Natural killer cell (primary cell): ENCODE measurements around the gene GNPNAT1. TPM values are rescaled to one million over a fixed set of nuclear protein-coding genes. Genes with fewer than 3 reads are reported as not detected.
"Not testable (repeated sequence)": the region's sequence is repeated elsewhere in the genome, so short reads cannot be mapped to it uniquely, and the experiment has no call there.

Source experiments
- ATAC-seq, 3 donors: fragments of 150-1000 bp in 2 of 3; fragments of 200-7000 bp in 1 of 3; cut with Tn5 transposase; 1 replicate in 1 of 3; 2 replicates in 2 of 3; pipeline ENCODE4 v1.10.0; 2021; ENCODE audit warnings: mild to moderate bottlenecking in 2 of 3, moderate library complexity in 2 of 3
- DNase-seq, 2 donors: peaks; one replicate each; pipeline versions ENCODE4 v3.0.0 to v3.0.0-alpha.2; 2013 to 2021; ENCODE audit warnings: mixed read lengths in 1 of 2
- H3K27ac ChIP-seq: one replicate; pipeline ENCODE4 v1.5.1; 2013; ENCODE audit warnings: mild to moderate bottlenecking, low read length
- H3K27me3 ChIP-seq: one replicate; pipeline ENCODE4 v1.6.1; 2013; ENCODE audit warnings: low read length; ENCODE audit not compliant: control insufficient read depth, insufficient read depth
- H3K36me3 ChIP-seq: one replicate; pipeline ENCODE4 v1.6.1; 2013; ENCODE audit warnings: low read length; ENCODE audit not compliant: control insufficient read depth, insufficient read depth
- H3K4me1 ChIP-seq: one replicate; pipeline ENCODE4 v1.6.1; 2013; ENCODE audit warnings: low read length; ENCODE audit not compliant: control insufficient read depth, insufficient read depth
- H3K4me3 ChIP-seq: one replicate; pipeline ENCODE4 v1.5.1; 2013; ENCODE audit warnings: low read length
- H3K9me3 ChIP-seq: one replicate; pipeline ENCODE4 v1.6.1; 2013; ENCODE audit warnings: low read length; ENCODE audit not compliant: control insufficient read depth, insufficient read depth
- H3K27ac Mint-ChIP-seq, 2 donors: one replicate each; pipeline ENCODE4 v1.8.0; 2022; ENCODE audit warnings: mild to moderate bottlenecking in 2 of 2, mixed read lengths in 2 of 2, moderate library complexity in 1 of 2
- H3K27me3 Mint-ChIP-seq, 2 donors: one replicate each; pipeline ENCODE4 v1.8.0; 2022; ENCODE audit warnings: low read depth in 2 of 2, mixed read lengths in 2 of 2
- H3K36me3 Mint-ChIP-seq: one replicate; pipeline ENCODE4 v1.8.0; 2022; ENCODE audit warnings: mixed read lengths
- H3K4me1 Mint-ChIP-seq, 2 donors: one replicate each; pipeline ENCODE4 v1.8.0; 2022; ENCODE audit warnings: mixed read lengths in 2 of 2
- H3K4me3 Mint-ChIP-seq: one replicate; pipeline ENCODE4 v1.8.0; 2022; ENCODE audit warnings: mild to moderate bottlenecking, moderate library complexity, mixed read lengths
- H3K9me3 Mint-ChIP-seq, 2 donors: one replicate each; pipeline ENCODE4 v1.8.0; 2022; ENCODE audit warnings: mixed read lengths in 2 of 2
- WGBS: methylation state at CpG from one replicate; pipeline ENCODE4 v1.1.7; 2013; ENCODE audit warnings: missing lambda C conversion rate; ENCODE audit not compliant: insufficient coverage; 5-methylcytosine and 5-hydroxymethylcytosine counted together
- intact Hi-C: fragments of 100-400 bp; cut with micrococcal nuclease; formaldehyde crosslinking; loops from one replicate; pipeline ENCODE4 v1.14.2; 2022
- total RNA-seq, 4 donors: library from RNA; stranded (reverse); fragments of 120-200 nt in 1 of 4; gene quantifications; one replicate each; pipeline versions ENCODE4 v1.2.3 to v1.2.4, GENCODE V29; 2013 to 2022
- TF ChIP-seq, protein P1 (sequence below): fragments of 200-600 bp; IDR thresholded peaks from one replicate; pipeline ENCODE4 v1.8.0; 2022; ENCODE audit warnings: antibody characterized with exemption

GNPNAT1 gene
- total RNA-seq, 3 donors from 2014 or later (not counting 1 experiment from before 2014, with no cell fraction given) = 5.6 to 7.5 (median 7.0) TPM

DNA sequence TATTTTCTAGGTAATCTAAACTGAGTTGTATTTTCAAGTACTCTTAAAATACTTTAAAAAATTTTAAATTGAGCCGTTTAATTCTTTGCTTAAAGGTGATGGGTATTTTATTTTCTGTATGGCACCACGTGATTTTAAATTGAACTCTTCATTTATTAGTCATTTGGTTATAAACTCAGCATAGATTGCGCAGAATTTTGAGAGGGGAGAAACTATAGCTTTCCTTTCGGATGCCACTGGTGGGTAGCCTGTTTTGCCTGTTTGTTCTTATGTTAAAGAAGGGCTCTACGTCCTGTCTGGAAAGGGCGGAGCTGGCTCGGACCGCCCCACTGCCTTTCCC, 61.9 kb downstream of the GNPNAT1 start:
- H3K4me3 ChIP-seq = peak overlapping the region; percentile 41
- Mint-ChIP-seq H3K4me1 (peaks cover 24 to 25% of the 10 kb centered on the region in 2 donors), H3K27ac (peak overlapping the region; percentile 83 to 93), H3K27me3 (no peaks in the 10 kb centered on the region), H3K4me3 (peak overlapping the region; percentile 93), H3K9me3 (no peaks in the 10 kb centered on the region), H3K36me3 (peaks cover 5% of the 10 kb centered on the region)
- intact Hi-C loops = no loop called here
- H3K27ac ChIP-seq = peak overlapping the region; percentile 54
- H3K27me3 ChIP-seq = no peaks in the 10 kb centered on the region
- WGBS = 0% methylated on average over 7 of the region's 8 CpGs
- TF ChIP-seq, protein P1, sequence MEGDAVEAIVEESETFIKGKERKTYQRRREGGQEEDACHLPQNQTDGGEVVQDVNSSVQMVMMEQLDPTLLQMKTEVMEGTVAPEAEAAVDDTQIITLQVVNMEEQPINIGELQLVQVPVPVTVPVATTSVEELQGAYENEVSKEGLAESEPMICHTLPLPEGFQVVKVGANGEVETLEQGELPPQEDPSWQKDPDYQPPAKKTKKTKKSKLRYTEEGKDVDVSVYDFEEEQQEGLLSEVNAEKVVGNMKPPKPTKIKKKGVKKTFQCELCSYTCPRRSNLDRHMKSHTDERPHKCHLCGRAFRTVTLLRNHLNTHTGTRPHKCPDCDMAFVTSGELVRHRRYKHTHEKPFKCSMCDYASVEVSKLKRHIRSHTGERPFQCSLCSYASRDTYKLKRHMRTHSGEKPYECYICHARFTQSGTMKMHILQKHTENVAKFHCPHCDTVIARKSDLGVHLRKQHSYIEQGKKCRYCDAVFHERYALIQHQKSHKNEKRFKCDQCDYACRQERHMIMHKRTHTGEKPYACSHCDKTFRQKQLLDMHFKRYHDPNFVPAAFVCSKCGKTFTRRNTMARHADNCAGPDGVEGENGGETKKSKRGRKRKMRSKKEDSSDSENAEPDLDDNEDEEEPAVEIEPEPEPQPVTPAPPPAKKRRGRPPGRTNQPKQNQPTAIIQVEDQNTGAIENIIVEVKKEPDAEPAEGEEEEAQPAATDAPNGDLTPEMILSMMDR = no peak
- peaks cover 27% of the 10 kb centered on the region for H3K36me3 ChIP-seq
- no peaks in the 10 kb centered on the region for H3K9me3 ChIP-seq
- H3K4me1 ChIP-seq = peaks cover 12% of the 10 kb centered on the region
- DNase-seq = no peak
- ATAC-seq = no peak

DNA sequence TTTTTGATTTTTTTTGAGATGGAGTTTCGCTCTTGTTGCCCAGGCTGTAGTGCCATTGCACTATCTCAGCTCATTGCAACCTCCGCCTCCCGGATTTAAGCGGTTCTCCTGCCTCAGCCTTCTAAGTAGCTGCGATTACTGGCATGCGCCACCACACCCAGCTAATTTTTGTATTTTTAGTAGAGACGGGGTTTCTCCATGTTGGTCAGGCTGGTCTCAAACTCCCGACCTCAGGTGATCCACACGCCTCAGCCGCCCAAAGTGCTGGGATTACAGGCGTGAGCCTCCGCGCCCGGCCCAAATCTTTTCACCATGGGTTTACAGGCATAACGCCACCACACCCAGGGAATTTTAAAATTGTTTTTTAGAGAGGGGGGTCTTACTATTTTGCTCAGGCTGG, 62.4 kb downstream of the GNPNAT1 start:
- H3K36me3 Mint-ChIP-seq, intact Hi-C loops, H3K27me3 Mint-ChIP-seq, H3K9me3 ChIP-seq, H3K27ac ChIP-seq, H3K27me3 ChIP-seq, H3K9me3 Mint-ChIP-seq, ATAC-seq, DNase-seq, H3K4me3 Mint-ChIP-seq, H3K4me3 ChIP-seq: not testable (repeated sequence)
- peaks cover 29% of the 10 kb centered on the region for H3K36me3 ChIP-seq
- Mint-ChIP-seq H3K4me1 (peaks cover 19 to 23% of the 10 kb centered on the region in 2 donors), H3K27ac (peak overlapping the region in 1 of 2 donors; percentile 72)
- 94% methylated on average over 14 of the region's 15 CpGs for WGBS
- H3K4me1 ChIP-seq = peaks cover 12% of the 10 kb centered on the region

DNA sequence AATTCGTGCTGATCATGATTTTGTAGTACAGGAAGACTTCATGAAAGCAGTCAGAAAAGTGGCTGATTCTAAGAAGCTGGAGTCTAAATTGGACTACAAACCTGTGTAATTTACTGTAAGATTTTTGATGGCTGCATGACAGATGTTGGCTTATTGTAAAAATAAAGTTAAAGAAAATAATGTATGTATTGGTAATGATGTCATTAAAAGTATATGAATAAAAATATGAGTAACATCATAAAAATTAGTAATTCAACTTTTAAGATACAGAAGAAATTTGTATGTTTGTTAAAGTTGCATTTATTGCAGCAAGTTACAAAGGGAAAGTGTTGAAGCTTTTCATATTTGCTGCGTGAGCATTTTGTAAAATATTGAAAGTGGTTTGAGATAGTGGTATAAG, 63.9 kb downstream of the GNPNAT1 start:
- peaks cover 11% of the 10 kb centered on the region for H3K36me3 Mint-ChIP-seq
- intact Hi-C loops, H3K4me3 ChIP-seq, H3K4me3 Mint-ChIP-seq, DNase-seq, H3K9me3 ChIP-seq, H3K27me3 Mint-ChIP-seq, ATAC-seq, H3K9me3 Mint-ChIP-seq, H3K27me3 ChIP-seq, H3K27ac Mint-ChIP-seq, H3K27ac ChIP-seq: not testable (repeated sequence)
- Histone ChIP-seq H3K36me3 (peaks cover 37% of the 10 kb centered on the region), H3K4me1 (peaks cover 12% of the 10 kb centered on the region)
- H3K4me1 Mint-ChIP-seq = peaks cover 15 to 16% of the 10 kb centered on the region in 2 donors
- 97% methylated on average over 1 of the region's 2 CpGs for WGBS

Other genes starting within 250 kb of the GNPNAT1 start
- 10 to 100 TPM; 16.5 to 22.0 (median 20.7) TPM for gene TXNDC16, start 239.1 kb downstream of the GNPNAT1 start, total RNA-seq
- 1 to 10 TPM in 1 of 3 donors, under 1 TPM in 2; 0.42 to 1.4 (median 0.57) TPM for gene GPR137C, start 238.8 kb downstream of the GNPNAT1 start, total RNA-seq
- 10 to 100 TPM; 35.4 to 47.7 (median 42.5) TPM for gene ERO1A, start 96.0 kb downstream of the GNPNAT1 start, total RNA-seq
- gene PSMC6, start 84.4 kb downstream of the GNPNAT1 start, total RNA-seq = 100 to 1,000 TPM; 148 to 160 (median 159) TPM
- gene STYX, start 61.4 kb downstream of the GNPNAT1 start, total RNA-seq = 10 to 100 TPM; 13.3 to 22.9 (median 18.3) TPM
- gene FERMT2, start 159.4 kb upstream of the GNPNAT1 start, total RNA-seq = 1 to 10 TPM in 1 of 3 donors, under 1 TPM in 2; 0.58 to 1.7 (median 0.92) TPM